Measurements from ENCODE around the gene IMP4. TPM values are rescaled to one million over a fixed set of nuclear protein-coding genes. Genes with fewer than 3 reads are reported as not detected.

Gene IMP4
- total and polyA plus RNA-seq, 2 of the 13 experiments (the other 11 are each of a cell fraction or from before 2014, with no cell fraction given), result 142 to 158 TPM

DNA sequence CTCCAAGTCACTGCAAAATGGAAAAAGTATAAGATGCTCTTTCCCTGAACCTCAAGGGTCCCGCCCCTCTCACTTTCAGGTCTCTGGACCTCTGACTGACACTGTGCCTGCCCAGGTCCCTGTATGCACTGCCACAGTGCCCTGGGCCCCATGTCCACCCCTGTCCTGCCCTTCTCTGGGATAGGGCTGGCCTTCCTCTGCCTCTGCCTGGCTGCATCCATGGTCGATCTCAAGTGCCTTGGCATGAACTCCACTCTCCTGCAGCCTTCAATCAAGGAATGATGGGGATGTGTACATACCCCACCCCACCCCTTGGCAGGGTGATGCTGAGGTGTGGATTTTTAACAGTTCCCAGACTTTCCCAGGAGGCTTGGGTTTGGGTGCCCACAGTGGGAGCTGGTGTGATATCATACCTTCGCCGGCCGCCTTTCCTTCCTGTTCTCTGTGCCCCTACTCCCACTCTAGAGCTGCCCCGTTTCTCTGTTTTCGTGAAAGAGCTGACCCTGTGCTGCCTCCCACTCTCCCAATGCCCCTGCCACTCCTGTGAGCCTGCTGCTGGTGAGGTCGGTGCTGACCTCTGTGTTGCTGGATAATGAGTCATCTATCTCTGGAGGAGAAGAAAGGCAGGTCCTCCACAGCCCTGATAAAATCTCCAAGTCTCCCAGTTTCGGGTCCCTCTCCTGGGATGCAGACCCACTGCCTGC lies 32.0 kb downstream of the IMP4 start:
- DNase-seq (ENCODE audit: low spot score) (no peak), FAIRE-seq (no peak), ATAC-seq (no peak)
- no TSS peak for BruUV-seq (replicated peaks)
- intact Hi-C loops (cut with micrococcal nuclease; ENCODE audit: unreplicated experiment) (no loop called here), in situ Hi-C loops (cut with HindIII; ENCODE audit: extremely low pct_ligation_motif_present, low pct_unique_long_range_greater_than_20kb) (no loop called here)
- no peak for TF ChIP-seq JDP2 (CRISPR knock-in tag; IDR thresholded peaks at IDR 0.05; ENCODE audit: borderline replicate concordance)
- TF ChIP-seq, protein P1, sequence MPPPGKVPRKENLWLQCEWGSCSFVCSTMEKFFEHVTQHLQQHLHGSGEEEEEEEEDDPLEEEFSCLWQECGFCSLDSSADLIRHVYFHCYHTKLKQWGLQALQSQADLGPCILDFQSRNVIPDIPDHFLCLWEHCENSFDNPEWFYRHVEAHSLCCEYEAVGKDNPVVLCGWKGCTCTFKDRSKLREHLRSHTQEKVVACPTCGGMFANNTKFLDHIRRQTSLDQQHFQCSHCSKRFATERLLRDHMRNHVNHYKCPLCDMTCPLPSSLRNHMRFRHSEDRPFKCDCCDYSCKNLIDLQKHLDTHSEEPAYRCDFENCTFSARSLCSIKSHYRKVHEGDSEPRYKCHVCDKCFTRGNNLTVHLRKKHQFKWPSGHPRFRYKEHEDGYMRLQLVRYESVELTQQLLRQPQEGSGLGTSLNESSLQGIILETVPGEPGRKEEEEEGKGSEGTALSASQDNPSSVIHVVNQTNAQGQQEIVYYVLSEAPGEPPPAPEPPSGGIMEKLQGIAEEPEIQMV (CRISPR knock-in tag; IDR thresholded peaks at IDR 0.05; ENCODE audit: low read depth), result no peak
- no peak for TF ChIP-seq ZNF441 (CRISPR knock-in tag; IDR thresholded peaks at IDR 0.05; ENCODE audit: borderline replicate concordance)
- TF ChIP-seq GTF3A (CRISPR knock-in tag; conservative IDR thresholded peaks at IDR 0.05), result no peak
- TF ChIP-seq ZNF256 (CRISPR knock-in tag; conservative IDR thresholded peaks at IDR 0.05), result no peak
- TF ChIP-seq MXD3 (CRISPR knock-in tag; IDR thresholded peaks at IDR 0.05), result no peak
- no peak for TF ChIP-seq XRCC5 (optimal IDR thresholded peaks at IDR 0.05; ENCODE audit: low read length)
- no peak for TF ChIP-seq ZNF367 (CRISPR knock-in tag; IDR thresholded peaks at IDR 0.05; ENCODE audit: borderline replicate concordance)
- no peak for TF ChIP-seq PRDM15 (CRISPR knock-in tag; IDR thresholded peaks at IDR 0.05)
- no peak for TF ChIP-seq ZSCAN9 (CRISPR knock-in tag; IDR thresholded peaks at IDR 0.05; ENCODE audit: borderline replicate concordance)
- TF ChIP-seq FLYWCH1 (CRISPR knock-in tag; IDR thresholded peaks at IDR 0.05), result no peak
- TF ChIP-seq ATF2 (CRISPR knock-in tag; IDR thresholded peaks at IDR 0.05), result no peak
- no peak for TF ChIP-seq POLR2G (IDR thresholded peaks at IDR 0.05; ENCODE audit: low read depth, low read length)
- TF ChIP-seq USF2 (IDR thresholded peaks at IDR 0.05; ENCODE audit: low read depth, low read length), result no peak
- TF ChIP-seq USF2 (CRISPR knock-in tag; IDR thresholded peaks at IDR 0.05; ENCODE audit: borderline replicate concordance), result no peak
- no peaks in the 10 kb centered on the region for H3K4me1 ChIP-seq (ENCODE audit: insufficient read depth, low read length)
- no peak overlapping the region for H3K27ac ChIP-seq (ENCODE audit: extremely low read length, insufficient read depth, low read length)
- CTCF ChIA-PET (ENCODE audit: low intra/inter-chr PET ratio, low total read pairs), result no interaction called here
- peaks cover 2 to 11% of the 10 kb centered on the region in 2 experiments; a peak in 2 of 5 replicates for H3K36me3 ChIP-seq (replicated peaks in 1 of 2; ENCODE audit: control insufficient read depth in 1 of 2, insufficient read depth in 2 of 2, low read length in 2 of 2)
- no peak overlapping the region for H3K4me3 ChIP-seq (replicated peaks in 1 of 3; ENCODE audit: insufficient read depth in 1 of 3, low read depth in 2 of 3, low read length in 3 of 3)
- H3K27me3 ChIP-seq (ENCODE audit: control insufficient read depth in 1 of 2, insufficient read depth in 2 of 2, low read length in 2 of 2), result no peaks in the 10 kb centered on the region; a peak in 1 of 5 replicates
- H3K9ac ChIP-seq (ENCODE audit: insufficient read depth, low read depth, low read length), result no peak overlapping the region
- H3K9me3 ChIP-seq (ENCODE audit: low read length), result no peaks in the 10 kb centered on the region
- no peak overlapping the region for H2AFZ ChIP-seq (ENCODE audit: low read length)
- 89% methylated on average over 9 of the region's 9 CpGs for WGBS (ENCODE audit: low lambda C conversion rate)
- H3K4me2 ChIP-seq (ENCODE audit: low read depth, low read length), result no peak overlapping the region
- POLR2A ChIA-PET, result interaction anchor here (2.2 kb wide), 1 partner anchor 20 kb away, joined by 5 read pairs; no protein-coding TSS in a partner anchor
- H3K79me2 ChIP-seq (ENCODE audit: insufficient read depth, low read length), result no peaks in the 10 kb centered on the region
- no peaks in the 10 kb centered on the region for H4K20me1 ChIP-seq (ENCODE audit: insufficient read depth, low read length)
